Measurements from ENCODE around the gene CNGA4.

Gene CNGA4

GRCh38 chr11:6214530-6214929 is 24.4 kb upstream of the CNGA4 start:
- no peak for TF ChIP-seq EZH2 (IDR thresholded peaks at IDR 0.05; ENCODE audit: borderline replicate concordance, low read length)
- TF ChIP-seq CTCF (IDR thresholded peaks at IDR 0.05; ENCODE audit: low read length), result no peak
- Histone ChIP-seq H3K27me3 (ENCODE audit: insufficient read depth, low read length) (no peaks in the 10 kb centered on the region), H3K36me3 (ENCODE audit: insufficient read depth, low read length) (peaks cover 59% of the 10 kb centered on the region), H3K9ac (ENCODE audit: low read length) (no peak overlapping the region), H3F3A (ENCODE audit: insufficient read depth, low read length) (no peaks in the 10 kb centered on the region), H3K9me3 (ENCODE audit: low read length) (no peaks in the 10 kb centered on the region), H2AFZ (ENCODE audit: low read length) (no peak overlapping the region), H3K79me2 (ENCODE audit: insufficient read depth, low read length) (no peaks in the 10 kb centered on the region), H3K9me2 (ENCODE audit: low read depth, low read length) (no peaks in the 10 kb centered on the region), H3K4me3 (ENCODE audit: low read depth, low read length, poor library complexity, severe bottlenecking) (no peak overlapping the region), H4K20me1 (ENCODE audit: insufficient read depth, low read length) (no peaks in the 10 kb centered on the region), H3K4me1 (ENCODE audit: insufficient read depth, low read length, severe bottlenecking) (no peaks in the 10 kb centered on the region), H3K4me2 (ENCODE audit: low read length) (no peak overlapping the region), H3K27ac (ENCODE audit: low read depth, low read length, poor library complexity, severe bottlenecking) (no peak overlapping the region)

GRCh38 chr11:6216501-6216900 is 22.4 kb upstream of the CNGA4 start:
- no peaks in the 10 kb centered on the region for H4K20me1 ChIP-seq (ENCODE audit: insufficient read depth, low read length)
- no peak overlapping the region for H3K9ac ChIP-seq (ENCODE audit: low read length)
- no peaks in the 10 kb centered on the region for H3K4me1 ChIP-seq (ENCODE audit: insufficient read depth, low read length, severe bottlenecking)
- TF ChIP-seq EZH2 (IDR thresholded peaks at IDR 0.05; ENCODE audit: borderline replicate concordance, low read length) (no peak), CTCF (IDR thresholded peaks at IDR 0.05; ENCODE audit: low read length) (no peak)
- no peaks in the 10 kb centered on the region for H3K9me2 ChIP-seq (ENCODE audit: low read depth, low read length)
- H3K27me3 ChIP-seq (ENCODE audit: insufficient read depth, low read length), result no peaks in the 10 kb centered on the region
- H3K79me2 ChIP-seq (ENCODE audit: insufficient read depth, low read length), result no peaks in the 10 kb centered on the region
- no peak overlapping the region for H3K4me3 ChIP-seq (ENCODE audit: low read depth, low read length, poor library complexity, severe bottlenecking)
- H3K36me3 ChIP-seq (ENCODE audit: insufficient read depth, low read length), result peaks cover 61% of the 10 kb centered on the region
- H3K4me2 ChIP-seq (ENCODE audit: low read length), result no peak overlapping the region
- no peak overlapping the region for H2AFZ ChIP-seq (ENCODE audit: low read length)
- no peaks in the 10 kb centered on the region for H3F3A ChIP-seq (ENCODE audit: insufficient read depth, low read length)
- no peak overlapping the region for H3K27ac ChIP-seq (ENCODE audit: low read depth, low read length, poor library complexity, severe bottlenecking)
- H3K9me3 ChIP-seq (ENCODE audit: low read length), result no peaks in the 10 kb centered on the region

GRCh38 chr11:6217722-6218121 is 21.2 kb upstream of the CNGA4 start:
- no peaks in the 10 kb centered on the region for H4K20me1 ChIP-seq (ENCODE audit: insufficient read depth, low read length)

More at GRCh38 chr11:6217722-6218121, 21.2 kb upstream of the CNGA4 start:
- TF ChIP-seq EZH2 (IDR thresholded peaks at IDR 0.05; ENCODE audit: borderline replicate concordance, low read length), result no peak
- no peak for TF ChIP-seq CTCF (IDR thresholded peaks at IDR 0.05; ENCODE audit: low read length)
- no peaks in the 10 kb centered on the region for H3K4me1 ChIP-seq (ENCODE audit: insufficient read depth, low read length, severe bottlenecking)
- no peaks in the 10 kb centered on the region for H3F3A ChIP-seq (ENCODE audit: insufficient read depth, low read length)
- no peaks in the 10 kb centered on the region for H3K79me2 ChIP-seq (ENCODE audit: insufficient read depth, low read length)
- no peaks in the 10 kb centered on the region for H3K9me3 ChIP-seq (ENCODE audit: low read length)
- H2AFZ ChIP-seq (ENCODE audit: low read length), result no peak overlapping the region
- no peak overlapping the region for H3K27ac ChIP-seq (ENCODE audit: low read depth, low read length, poor library complexity, severe bottlenecking)
- no peak overlapping the region for H3K4me3 ChIP-seq (ENCODE audit: low read depth, low read length, poor library complexity, severe bottlenecking)
- H3K36me3 ChIP-seq (ENCODE audit: insufficient read depth, low read length), result peaks cover 66% of the 10 kb centered on the region
- H3K4me2 ChIP-seq (ENCODE audit: low read length), result no peak overlapping the region
- no peak overlapping the region for H3K9ac ChIP-seq (ENCODE audit: low read length)
- no peaks in the 10 kb centered on the region for H3K9me2 ChIP-seq (ENCODE audit: low read depth, low read length)
- H3K27me3 ChIP-seq (ENCODE audit: insufficient read depth, low read length), result no peaks in the 10 kb centered on the region

Measured in OCI-LY1 (cell line).